GM19025 (cell line): ENCODE data around the gene NOTCH1.
"Not testable (repeated sequence)": the region's sequence is repeated elsewhere in the genome, so short reads cannot be mapped to it uniquely, and the experiment has no call there.

Experiments
- ATAC-seq: cut with Tn5 transposase; IDR thresholded peaks from one replicate; pipeline ENCODE4 v1.9.1; 2021; ENCODE audit warnings: mild to moderate bottlenecking, low read depth, moderate library complexity; ENCODE audit not compliant: unreplicated experiment

Gene NOTCH1

GRCh38 chr9:136579650-136580219 lies 33.9 kb upstream of the NOTCH1 start:
- not testable (repeated sequence) for ATAC-seq

- no peak for ATAC-seq
Measured at GRCh38 chr9:136578915-136579649, 33.2 kb upstream of the NOTCH1 start.

- ATAC-seq, result no peak
Measured at GRCh38 chr9:136578626-136578914, 32.7 kb upstream of the NOTCH1 start.

- ATAC-seq, result no peak
Measured at GRCh38 chr9:136577941-136578625, 32.2 kb upstream of the NOTCH1 start.

- ATAC-seq, result no peak
Measured at GRCh38 chr9:136576269-136576626, 30.4 kb upstream of the NOTCH1 start.

GRCh38 chr9:136575626-136576268 lies 29.9 kb upstream of the NOTCH1 start:
- no peak for ATAC-seq

- ATAC-seq, result not testable (repeated sequence)
Measured at GRCh38 chr9:136574606-136575005, 28.8 kb upstream of the NOTCH1 start.

- ATAC-seq, result no peak
Measured at GRCh38 chr9:136572828-136573625, 27.2 kb upstream of the NOTCH1 start.

- no peak for ATAC-seq
Measured at GRCh38 chr9:136572003-136572827, 26.4 kb upstream of the NOTCH1 start.

- ATAC-seq, result no peak
Measured at GRCh38 chr9:136571531-136571930, 25.7 kb upstream of the NOTCH1 start.

GRCh38 chr9:136570916-136571315 lies 25.1 kb upstream of the NOTCH1 start:
- no peak for ATAC-seq

GRCh38 chr9:136570191-136570845 lies 24.5 kb upstream of the NOTCH1 start:
- no peak for ATAC-seq

GRCh38 chr9:136569526-136570148 lies 23.8 kb upstream of the NOTCH1 start:
- no peak for ATAC-seq

- ATAC-seq, result no peak
Measured at GRCh38 chr9:136568288-136569081, 22.6 kb upstream of the NOTCH1 start.

- ATAC-seq, result no peak
Measured at GRCh38 chr9:136567651-136568287, 21.9 kb upstream of the NOTCH1 start.

GRCh38 chr9:136566901-136567300 lies 21.1 kb upstream of the NOTCH1 start:
- no peak for ATAC-seq

- ATAC-seq, result no peak
Measured at GRCh38 chr9:136566553-136566895, 20.7 kb upstream of the NOTCH1 start.
